ENCODE results near the gene ALPI. TPM values are rescaled to one million over a fixed set of nuclear protein-coding genes. Genes with fewer than 3 reads are reported as not detected.
"Not testable (repeated sequence)": the region's sequence is repeated elsewhere in the genome, so short reads cannot be mapped to it uniquely, and the experiment has no call there.

The ALPI gene
- total RNA-seq, 1 experiment from 2014 or later: not detected

GRCh38 chr2:232423407-232423806 lies 32.5 kb upstream of the ALPI start:
- BruUV-seq (replicated peaks); H3K9me2 ChIP-seq (ENCODE audit: insufficient read depth); CTCF ChIA-PET; H3K79me2 ChIP-seq (ENCODE audit: insufficient read depth, low read length); POLR2A ChIA-PET; H3K27me3 ChIP-seq (ENCODE audit: insufficient read depth, low read length); intact Hi-C loops (cut with micrococcal nuclease); H3K36me3 ChIP-seq (ENCODE audit: control insufficient read depth in 1 of 2, insufficient read depth in 2 of 2, low read length in 2 of 2); H3K4me3 ChIP-seq (replicated peaks in 1 of 2; ENCODE audit: low read depth in 1 of 2, low read length in 2 of 2); H3K27ac ChIP-seq (ENCODE audit: low read depth, low read length); RAD21 ChIA-PET (ENCODE audit: low non-redundant PET in 1 of 2, low total read pairs in 2 of 2, uncharacterized antibody in 2 of 2, unreplicated experiment in 2 of 2); H2AFZ ChIP-seq (ENCODE audit: low read depth, low read length, poor library complexity, severe bottlenecking); DNase-seq (ENCODE audit: low read depth, low spot score); ATAC-seq; H3K9ac ChIP-seq (ENCODE audit: low read length); H3K9me3 ChIP-seq (ENCODE audit: control insufficient read depth in 1 of 2, insufficient read depth in 1 of 2, low read depth in 1 of 2, low read length in 2 of 2); H4K20me1 ChIP-seq (ENCODE audit: insufficient read depth); H3K4me2 ChIP-seq (ENCODE audit: low read length): not testable (repeated sequence)
- H3K4me1 ChIP-seq (ENCODE audit: control insufficient read depth in 1 of 2, insufficient read depth in 2 of 2, low read length in 2 of 2): peaks cover 2 to 15% of the 10 kb centered on the region in 2 experiments; a peak in 2 of 4 replicates

- no peaks in the 10 kb centered on the region for H4K20me1 ChIP-seq (ENCODE audit: insufficient read depth)
- no peak overlapping the region for H3K27ac ChIP-seq (ENCODE audit: low read depth, low read length)
- ATAC-seq (no peak), DNase-seq (ENCODE audit: low read depth, low spot score) (no peak)
- H2AFZ ChIP-seq (ENCODE audit: low read depth, low read length, poor library complexity, severe bottlenecking): no peak overlapping the region
- ChIA-PET POLR2A (no interaction called here), RAD21 (ENCODE audit: low non-redundant PET in 1 of 2, low total read pairs in 2 of 2, uncharacterized antibody in 2 of 2, unreplicated experiment in 2 of 2) (no interaction called here), CTCF (no interaction called here)
- H3K27me3 ChIP-seq (ENCODE audit: insufficient read depth, low read length): no peaks in the 10 kb centered on the region
- H3K9ac ChIP-seq (ENCODE audit: low read length): no peak overlapping the region
- no peak overlapping the region for H3K4me2 ChIP-seq (ENCODE audit: low read length)
- H3K9me3 ChIP-seq (ENCODE audit: control insufficient read depth in 1 of 2, insufficient read depth in 1 of 2, low read depth in 1 of 2, low read length in 2 of 2): no peaks in the 10 kb centered on the region
- H3K79me2 ChIP-seq (ENCODE audit: insufficient read depth, low read length): no peaks in the 10 kb centered on the region
- BruUV-seq (replicated peaks): no TSS peak
- H3K4me1 ChIP-seq (ENCODE audit: control insufficient read depth in 1 of 2, insufficient read depth in 2 of 2, low read length in 2 of 2): no peaks in the 10 kb centered on the region
- H3K9me2 ChIP-seq (ENCODE audit: insufficient read depth): no peaks in the 10 kb centered on the region
- intact Hi-C loops (cut with micrococcal nuclease): no loop called here
- H3K36me3 ChIP-seq (ENCODE audit: control insufficient read depth in 1 of 2, insufficient read depth in 2 of 2, low read length in 2 of 2): no peaks in the 10 kb centered on the region
- no peak overlapping the region for H3K4me3 ChIP-seq (replicated peaks in 1 of 2; ENCODE audit: low read depth in 1 of 2, low read length in 2 of 2)
- TF ChIP-seq SRF (IDR thresholded peaks at IDR 0.05; ENCODE audit: low read depth) (no peak), REST (IDR thresholded peaks at IDR 0.05; ENCODE audit: low read depth) (no peak), TCF7L2 (IDR thresholded peaks at IDR 0.05; ENCODE audit: borderline replicate concordance, extremely low read depth, insufficient read depth, insufficient read length) (no peak), YY1 (IDR thresholded peaks at IDR 0.05; ENCODE audit: extremely low read depth, insufficient replicate concordance, low read depth, low read length) (no peak), SP1 (IDR thresholded peaks at IDR 0.05; ENCODE audit: low read depth) (no peak), ATF3 (IDR thresholded peaks at IDR 0.05) (no peak), CTCF (IDR thresholded peaks at IDR 0.05 in 2 of 3, conservative IDR thresholded peaks at IDR 0.05 in 1 of 3; ENCODE audit: borderline replicate concordance in 1 of 3, insufficient read depth in 1 of 3, low read depth in 2 of 3, low read length in 2 of 3) (no peak), EGR1 (IDR thresholded peaks at IDR 0.05; ENCODE audit: low read depth) (no peak), FOSL1 (IDR thresholded peaks at IDR 0.05; ENCODE audit: low read depth) (no peak), ZNF274 (IDR thresholded peaks at IDR 0.05; ENCODE audit: low read depth, low read length) (no peak), POLR2A (IDR thresholded peaks at IDR 0.05; ENCODE audit: borderline replicate concordance, extremely low read depth, insufficient read depth, insufficient read length) (no peak), ZFX (IDR thresholded peaks at IDR 0.05) (no peak), JUND (IDR thresholded peaks at IDR 0.05) (no peak)
These were observed 24.0 kb upstream of the ALPI start for GRCh38 chr2:232431705-232432590.

Measured in HCT116 (cell line).